ENCODE results near the gene PITPNC1.

The PITPNC1 gene

DNA sequence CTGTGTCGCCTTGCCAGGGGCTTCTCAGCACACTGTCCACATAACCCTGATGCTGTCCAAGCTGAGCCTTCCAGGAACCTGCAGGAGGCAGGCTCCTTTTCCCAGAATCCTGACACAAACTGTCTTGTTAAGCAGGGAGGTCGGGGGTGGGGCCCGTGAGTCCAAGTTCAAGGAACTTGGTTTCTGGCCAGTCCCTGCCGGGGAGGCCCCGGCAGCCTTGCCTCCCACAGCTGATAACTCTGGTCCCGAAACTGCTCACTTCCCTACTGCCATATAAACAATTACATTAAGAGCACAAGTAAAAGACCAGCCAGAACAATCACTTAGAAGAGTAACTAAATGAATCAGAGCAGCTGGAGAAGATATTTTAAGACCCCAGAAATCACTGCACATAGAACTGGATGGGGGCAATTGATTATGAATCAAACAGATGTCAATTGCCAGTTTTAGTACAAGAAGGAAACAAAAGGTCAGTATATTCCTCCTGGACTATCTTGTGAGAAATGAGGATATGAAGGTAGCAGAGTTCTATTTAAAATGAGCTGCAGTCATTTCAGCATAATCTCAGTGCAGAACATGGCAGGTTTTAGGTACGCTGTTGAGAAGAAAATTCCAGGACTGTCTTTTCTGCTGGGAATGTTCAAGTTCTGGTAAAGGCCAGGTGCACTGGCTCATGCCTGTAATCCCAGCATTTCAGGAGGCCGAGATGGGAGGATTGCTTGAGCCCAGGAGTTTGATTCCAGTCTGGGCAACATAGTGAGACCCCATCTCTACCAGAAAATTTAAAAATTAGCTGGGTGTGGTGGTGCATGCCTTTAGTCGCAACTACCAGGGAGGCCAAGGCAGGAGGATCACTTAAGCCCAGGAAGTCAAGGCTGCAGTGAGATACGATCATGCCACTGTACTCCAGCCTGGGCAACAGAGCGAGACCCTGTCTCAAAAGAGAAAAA, 169.8 kb downstream of the PITPNC1 start:
- no peak for DNase-seq (ENCODE audit: low read depth in 3 of 3)

DNA sequence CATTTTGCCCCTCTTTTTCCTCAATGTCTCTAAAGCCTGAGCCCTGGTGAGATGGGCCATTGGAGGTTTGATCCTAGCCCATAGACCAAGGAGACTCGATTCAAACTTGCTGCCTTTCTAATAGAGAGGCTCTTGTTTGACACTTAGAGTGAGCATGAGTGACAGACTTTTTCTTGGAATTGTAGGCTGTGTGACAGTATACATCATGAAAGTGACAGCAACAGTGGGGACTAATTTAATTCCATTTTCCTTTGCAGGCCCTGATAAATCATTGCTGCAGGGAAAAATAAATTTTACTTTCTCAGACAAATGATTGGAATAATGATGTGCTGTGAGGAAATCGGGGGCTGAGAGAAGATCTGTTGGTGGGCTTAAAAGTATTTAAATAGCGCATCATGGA, 171.6 kb downstream of the PITPNC1 start:
- DNase-seq (ENCODE audit: low read depth in 3 of 3) = no peak

GRCh38 chr17:67549820-67550219, 172.7 kb downstream of the PITPNC1 start:
- DNase-seq (ENCODE audit: low read depth in 3 of 3) = no peak

GRCh38 chr17:67554634-67555033, 177.6 kb downstream of the PITPNC1 start:
- no peak for DNase-seq (ENCODE audit: low read depth in 3 of 3)

GRCh38 chr17:67555855-67556254, 178.8 kb downstream of the PITPNC1 start:
- DNase-seq (ENCODE audit: low read depth in 3 of 3) = no peak

DNA sequence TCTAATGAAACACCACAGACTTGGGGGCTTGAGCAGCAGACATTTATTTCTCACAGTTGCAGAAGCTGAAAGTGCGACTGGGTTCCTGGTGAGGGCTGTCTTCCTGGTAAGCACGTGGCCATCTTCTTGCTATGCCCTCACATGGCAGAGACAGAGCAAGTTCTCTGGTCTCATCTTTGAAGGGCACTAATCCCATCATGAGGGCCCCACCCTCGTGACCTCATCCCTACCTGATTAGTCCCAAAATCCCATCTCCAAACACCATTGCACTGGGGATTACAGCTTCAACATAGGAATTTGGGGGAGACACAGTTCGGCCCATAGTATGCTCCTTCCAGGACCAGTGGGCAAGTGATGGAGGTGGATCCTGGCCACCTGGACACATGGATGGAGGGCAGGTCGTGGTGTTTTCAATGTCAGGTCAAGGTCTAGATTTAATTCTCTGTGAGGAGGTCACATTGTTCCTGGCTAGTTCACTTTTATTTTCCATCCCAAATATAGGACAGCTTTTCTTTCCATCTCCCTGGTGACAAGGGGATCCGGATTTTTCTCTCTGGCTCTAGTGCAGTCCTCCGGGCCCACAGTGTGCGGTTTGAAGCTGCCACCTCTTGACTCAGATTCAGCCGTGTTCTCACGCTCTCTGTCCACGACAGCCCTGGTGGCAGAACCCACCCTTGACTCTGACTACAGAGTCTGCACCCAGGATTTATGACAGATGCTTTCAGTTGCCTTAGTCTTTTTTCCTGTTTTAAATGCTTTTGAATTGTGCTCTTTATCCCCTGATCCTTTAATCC, 180.2 kb downstream of the PITPNC1 start:
- DNase-seq (ENCODE audit: low read depth in 3 of 3) = no peak

- no peak for DNase-seq (ENCODE audit: low read depth in 3 of 3)
Observed at GRCh38 chr17:67557921-67558320, 180.8 kb downstream of the PITPNC1 start.

GRCh38 chr17:67558740-67559380, 181.8 kb downstream of the PITPNC1 start:
- DNase-seq (ENCODE audit: low read depth in 3 of 3) = no peak

DNA sequence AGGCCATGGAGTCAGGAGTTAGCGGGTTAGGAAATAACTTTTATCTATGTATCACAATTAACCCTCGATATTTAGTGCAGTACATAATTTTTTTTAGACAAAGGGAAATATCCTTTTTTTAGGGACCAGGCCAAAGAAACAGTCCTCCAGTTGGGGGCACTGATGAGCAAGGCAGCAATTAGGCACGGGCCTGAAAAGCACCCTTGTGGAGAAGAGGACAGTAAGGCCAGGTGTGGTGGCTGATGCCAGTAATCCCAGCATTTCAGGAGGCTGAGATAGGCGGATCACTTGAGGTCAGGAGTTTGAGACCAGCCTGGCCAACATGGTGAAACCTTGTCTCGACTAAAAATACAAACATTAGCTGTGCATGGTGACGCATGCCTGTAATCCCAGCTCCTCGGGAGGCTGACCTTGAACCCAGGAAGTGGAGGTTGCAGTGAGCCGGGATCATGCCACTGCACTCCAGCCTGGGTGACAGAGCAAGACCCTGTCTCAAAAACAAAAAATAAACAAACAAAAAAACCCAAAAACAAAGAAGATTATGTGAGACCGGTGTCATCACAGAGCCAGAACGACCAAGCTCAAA, 182.4 kb downstream of the PITPNC1 start:
- no peak for DNase-seq (ENCODE audit: low read depth in 3 of 3)

DNA sequence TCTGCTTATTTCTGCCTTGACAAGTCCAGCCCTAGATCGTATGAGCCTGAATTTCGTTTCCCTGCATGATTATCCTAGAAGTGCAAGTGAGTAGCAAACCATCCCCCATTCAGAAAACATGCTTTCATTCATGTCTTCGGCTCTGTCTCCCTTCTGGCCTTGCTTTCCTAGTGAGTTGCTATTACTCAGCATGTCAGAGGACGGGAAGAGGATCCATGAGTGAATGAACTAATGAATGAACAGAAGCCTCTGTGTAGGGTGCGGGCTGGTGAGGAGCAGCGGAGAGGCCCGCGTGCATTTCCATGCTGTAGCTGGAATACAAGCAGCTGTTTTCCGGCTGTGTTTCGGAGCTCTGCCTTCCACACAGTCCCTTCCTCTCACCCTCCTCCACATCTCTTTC, 184.9 kb downstream of the PITPNC1 start:
- DNase-seq (ENCODE audit: low read depth in 3 of 3) = no peak

DNA sequence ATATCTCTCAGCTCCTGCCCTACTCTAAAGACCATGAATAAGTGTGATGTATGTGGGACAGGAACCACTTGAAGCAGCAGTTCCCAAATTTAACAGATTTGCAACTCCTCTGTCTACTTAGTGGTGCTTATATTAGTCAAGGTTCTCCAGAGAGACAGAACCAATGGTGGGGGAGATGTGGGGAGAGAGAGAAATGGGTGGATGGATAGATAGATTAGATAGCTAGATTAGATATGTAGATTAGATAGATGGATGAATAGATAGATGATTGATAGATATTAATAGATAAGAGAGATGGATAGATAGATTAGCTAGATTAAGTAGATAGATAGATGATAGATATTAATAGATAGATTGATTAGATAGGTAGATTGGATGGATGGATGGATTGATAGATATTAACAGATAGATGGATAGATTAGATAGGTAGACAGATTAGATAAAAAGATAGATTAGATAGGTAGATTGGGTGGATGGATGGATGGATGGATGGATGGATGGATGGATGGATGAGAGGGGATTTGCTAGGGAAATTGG, 186.7 kb downstream of the PITPNC1 start:
- DNase-seq (ENCODE audit: low read depth in 3 of 3) = no peak

DNA sequence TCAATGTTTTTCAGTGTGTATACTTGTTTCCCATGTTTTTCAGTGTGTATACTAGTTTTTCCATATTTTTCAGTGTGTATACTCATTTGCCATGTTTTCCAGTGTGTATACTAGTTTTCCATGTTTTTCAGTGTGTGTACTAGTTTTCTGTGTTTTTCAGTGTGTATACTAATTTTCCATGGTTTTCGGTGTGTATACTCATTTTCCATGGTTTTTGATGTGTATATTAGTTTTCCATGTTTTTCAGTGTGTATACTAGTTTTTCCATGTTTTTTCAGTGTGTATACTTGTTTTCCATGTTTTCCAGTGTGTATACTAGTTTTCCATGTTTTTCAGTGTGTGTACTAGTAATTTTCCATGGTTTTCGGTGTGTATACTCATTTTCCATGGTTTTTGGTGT, 188.0 kb downstream of the PITPNC1 start:
- DNase-seq (ENCODE audit: low read depth in 3 of 3) = no peak

DNA sequence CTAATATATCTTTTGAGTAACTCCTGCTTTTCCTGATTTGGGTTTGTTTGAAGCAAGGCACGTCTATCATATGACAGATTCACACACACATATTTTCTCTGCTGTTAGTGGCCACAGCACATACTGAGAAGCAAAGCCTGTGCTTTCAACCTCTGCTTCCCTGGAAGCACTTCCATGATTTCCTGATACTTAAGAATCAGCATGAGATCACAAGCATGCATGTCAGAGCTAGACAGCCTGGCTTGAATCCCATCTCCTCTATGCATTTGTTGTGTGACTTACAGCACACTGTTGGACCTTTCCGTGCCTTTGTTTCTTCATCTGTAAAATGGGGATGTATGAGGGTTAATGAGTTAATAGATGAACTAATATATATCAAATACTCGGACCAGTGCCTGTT, 189.6 kb downstream of the PITPNC1 start:
- no peak for DNase-seq (ENCODE audit: low read depth in 3 of 3)

DNA sequence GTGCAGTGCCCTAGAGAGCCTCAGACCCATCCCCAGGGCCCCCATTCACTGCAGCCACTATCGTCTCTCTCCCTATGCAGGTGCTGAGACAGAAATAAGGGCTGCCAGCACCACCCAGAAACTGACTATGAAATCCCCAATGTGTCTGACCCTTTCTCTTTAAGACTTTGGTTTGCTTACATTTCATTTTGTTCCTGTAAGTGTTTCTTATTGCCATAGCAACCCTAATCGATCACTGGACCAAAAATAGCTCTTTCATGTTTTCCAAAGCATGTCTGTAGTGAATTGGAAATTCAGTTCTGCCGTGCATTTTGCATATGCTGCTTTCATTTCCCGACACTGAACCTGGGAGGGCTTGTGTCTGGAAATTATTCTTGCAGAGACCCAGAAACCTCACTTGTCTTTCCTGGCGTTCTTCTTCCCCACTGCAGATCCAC, 192.0 kb downstream of the PITPNC1 start:
- no peak for DNase-seq (ENCODE audit: low read depth in 3 of 3)

DNA sequence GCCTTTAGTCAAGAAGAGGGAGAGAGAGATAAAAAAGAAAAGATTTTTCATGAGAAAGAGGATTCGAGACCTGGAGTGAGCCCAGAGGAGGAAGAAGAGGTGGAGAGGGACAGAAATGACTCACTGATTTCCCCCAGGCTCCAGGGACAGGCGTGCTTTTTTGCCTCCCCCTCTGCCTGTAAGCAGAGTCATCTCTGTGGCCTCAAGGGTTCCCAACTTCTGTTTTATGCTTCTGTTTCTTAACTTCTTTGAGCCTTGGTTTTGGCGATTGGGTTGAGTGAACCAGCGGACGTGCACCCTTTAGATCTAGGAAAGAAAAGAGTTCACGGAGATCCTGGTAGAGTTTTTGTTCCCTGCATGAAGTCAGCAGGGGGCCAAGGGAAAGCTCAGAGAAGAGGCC, 192.8 kb downstream of the PITPNC1 start:
- no peak for DNase-seq (ENCODE audit: low read depth in 3 of 3)

DNA sequence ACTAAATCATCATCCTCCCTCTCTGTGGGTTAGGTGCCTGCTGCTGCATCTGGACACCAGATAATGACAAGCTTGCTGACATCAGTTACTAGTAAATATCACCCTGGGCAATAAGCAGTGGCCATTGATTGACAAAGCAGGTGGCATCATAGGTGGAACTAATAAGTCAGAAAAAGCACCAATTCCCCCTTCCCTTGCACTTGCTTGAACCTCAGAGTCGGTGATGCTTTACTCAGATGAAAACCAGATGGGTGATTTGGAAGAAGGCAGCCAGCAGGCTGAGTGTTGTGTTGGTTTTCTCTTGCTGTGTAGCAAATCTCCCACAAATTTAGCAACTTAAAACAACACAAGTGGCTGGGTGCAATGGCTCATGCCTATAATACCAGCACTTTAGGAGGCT, 193.7 kb downstream of the PITPNC1 start:
- no peak for DNase-seq (ENCODE audit: low read depth in 3 of 3)

DNA sequence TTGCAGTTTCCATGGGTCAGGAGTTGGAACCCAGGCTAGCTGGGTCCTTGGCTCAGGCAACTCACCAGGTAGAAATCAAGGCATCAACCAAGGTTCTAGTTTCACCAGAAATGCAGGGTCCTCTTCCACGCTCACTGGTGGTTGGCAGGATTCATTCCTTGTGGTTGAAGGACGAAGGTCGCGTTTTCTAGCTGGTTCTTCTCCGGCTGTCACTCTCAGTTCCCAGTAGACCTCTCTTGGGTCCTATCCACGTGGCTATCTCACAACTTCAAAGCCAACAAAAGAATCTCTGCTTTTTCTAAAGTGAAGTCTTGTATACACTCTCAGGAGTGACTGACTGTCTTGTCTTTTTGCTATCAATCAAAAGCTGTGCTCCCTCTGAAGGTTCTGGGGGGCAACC, 194.4 kb downstream of the PITPNC1 start:
- DNase-seq (ENCODE audit: low read depth in 3 of 3) = no peak

DNA sequence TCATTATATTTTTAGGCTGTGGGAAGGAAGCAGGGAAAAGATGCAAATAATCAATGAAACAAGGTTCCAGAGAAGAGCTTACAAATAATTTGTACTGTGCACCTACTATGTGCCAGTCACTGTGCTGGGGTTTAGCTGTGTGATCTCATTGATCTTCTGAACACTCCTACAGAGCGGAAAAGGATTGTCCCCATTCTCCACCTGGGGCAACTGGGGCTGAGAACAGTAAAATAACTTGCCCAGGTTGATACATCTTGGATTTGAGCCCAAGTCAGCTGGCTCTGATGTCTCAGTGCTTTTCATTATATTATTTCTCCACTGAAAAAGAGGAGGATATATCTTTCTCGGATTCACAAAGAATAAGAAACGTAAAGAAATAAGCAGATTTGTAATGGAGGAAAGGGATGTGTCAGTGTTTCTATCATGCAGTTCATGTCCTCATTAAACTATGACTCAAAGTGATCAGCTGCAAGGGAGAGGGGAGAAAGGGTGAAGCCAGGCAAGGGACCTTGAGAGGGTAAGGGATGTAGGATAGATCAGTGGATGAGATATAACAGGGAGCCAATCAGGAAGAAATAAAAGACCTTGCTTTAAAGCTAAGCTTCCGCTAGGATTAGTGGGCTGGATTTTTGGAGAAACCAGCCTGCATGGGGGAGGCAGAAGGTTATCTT, 197.0 kb downstream of the PITPNC1 start:
- no peak for DNase-seq (ENCODE audit: low read depth in 3 of 3)

- no peak for DNase-seq (ENCODE audit: low read depth in 3 of 3)
Observed at GRCh38 chr17:67574658-67575293, 197.7 kb downstream of the PITPNC1 start.

DNA sequence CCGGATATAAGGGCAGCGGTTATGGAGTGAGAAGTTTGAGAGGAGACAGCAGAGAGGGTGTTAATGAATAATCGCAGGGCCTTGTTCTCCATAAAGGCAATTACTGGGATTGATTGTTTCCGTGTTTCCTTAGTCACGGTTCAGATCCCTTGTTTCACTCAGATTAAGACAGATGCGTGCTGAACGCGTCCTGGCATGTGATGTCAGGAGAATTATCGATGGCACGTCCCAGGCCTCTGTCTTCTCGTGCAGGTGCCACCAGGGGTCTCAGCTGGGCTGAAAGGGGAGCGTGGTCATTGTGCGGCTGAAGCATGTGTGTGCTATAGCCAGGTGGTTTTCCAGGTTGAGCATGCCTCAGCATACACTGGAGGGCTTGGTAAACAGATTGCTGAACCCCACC, 198.2 kb downstream of the PITPNC1 start:
- no peak for DNase-seq (ENCODE audit: low read depth in 3 of 3)

Data from stimulated activated CD4-positive, alpha-beta T cell treated with anti-CD3 and anti-CD28 coated beads, TNF-alpha, amount 100 ng/mL, for 24 hours (primary cell).